Measurements from ENCODE around the gene VGLL4.
"Not testable (repeated sequence)": the region's sequence is repeated elsewhere in the genome, so short reads cannot be mapped to it uniquely, and the experiment has no call there.

The VGLL4 gene

DNA sequence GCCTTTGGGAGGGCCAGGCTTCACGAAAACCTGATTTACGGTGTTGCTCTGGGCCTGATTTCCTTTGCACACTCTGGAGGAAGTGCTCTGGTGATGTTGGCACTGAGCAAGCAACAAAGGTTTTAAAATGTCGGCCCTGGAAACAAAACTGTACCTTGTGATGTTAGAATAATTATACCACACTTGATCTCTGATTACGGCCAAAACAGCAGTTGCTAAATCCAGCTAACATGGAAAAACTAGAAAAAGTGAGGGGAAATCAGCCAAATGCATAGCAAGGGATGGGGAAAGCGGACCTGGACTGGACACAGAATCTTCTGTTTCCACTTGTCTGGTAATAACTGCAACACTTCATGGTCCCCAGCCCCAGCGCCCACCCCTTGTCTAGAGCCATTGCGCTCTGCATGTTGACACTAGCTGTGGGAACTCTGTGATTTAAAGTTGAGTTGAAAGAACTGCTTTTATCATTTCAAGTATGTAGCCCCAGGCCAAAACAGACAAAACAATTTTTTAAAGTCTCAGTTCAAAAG, 120.1 kb downstream of the VGLL4 start:
- intact Hi-C loops (cut with DNase I): no loop called here
- peak in 1 of 10 donors; percentile 73 for DNase-seq

DNA sequence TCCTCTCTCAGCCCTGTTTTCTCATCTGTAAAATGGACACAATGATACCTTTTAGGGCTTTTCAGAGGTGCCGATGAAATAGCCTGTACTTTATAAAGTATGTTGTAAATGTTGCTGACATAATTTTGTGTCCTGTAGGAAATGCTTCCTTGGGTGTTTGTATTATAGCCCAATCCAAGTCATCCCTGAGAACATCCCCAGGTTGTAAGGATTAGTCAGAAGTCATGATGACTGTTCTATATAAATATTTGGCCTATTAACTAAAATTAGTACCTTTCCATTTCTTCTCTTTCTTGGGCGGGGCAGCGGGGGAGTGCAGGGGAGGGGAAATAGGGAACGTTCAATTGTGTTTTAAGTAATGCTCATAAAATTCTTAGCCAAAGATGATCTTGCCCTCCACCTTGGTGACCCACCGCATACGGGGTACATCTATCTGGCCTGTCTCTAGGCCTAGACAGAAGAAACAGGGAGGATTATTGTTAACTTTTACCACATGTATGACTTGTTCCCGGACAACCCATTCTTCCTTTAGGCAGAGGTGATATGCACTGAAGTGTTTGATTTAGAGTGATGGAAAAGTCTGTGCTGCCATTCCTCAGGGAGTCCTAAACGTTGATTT, 120.7 kb downstream of the VGLL4 start:
- intact Hi-C loops (cut with DNase I): no loop called here
- no peak for DNase-seq

DNA sequence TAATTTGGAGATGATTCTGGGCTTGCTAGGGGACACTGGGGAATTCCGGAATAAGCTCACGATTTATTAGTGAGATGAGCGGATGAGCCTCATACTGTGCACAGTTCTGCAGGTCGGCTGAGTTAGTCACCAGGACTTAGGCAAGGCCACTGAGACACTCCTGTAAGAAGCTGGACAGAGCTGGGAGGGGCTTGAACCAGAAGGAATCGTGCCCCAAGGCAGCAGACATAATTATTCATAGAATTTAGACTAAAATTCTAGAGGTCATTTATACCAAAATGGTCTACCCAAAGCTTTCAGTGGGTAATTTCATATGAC, 121.4 kb downstream of the VGLL4 start:
- intact Hi-C loops (cut with DNase I): no loop called here
- DNase-seq: no peak

DNA sequence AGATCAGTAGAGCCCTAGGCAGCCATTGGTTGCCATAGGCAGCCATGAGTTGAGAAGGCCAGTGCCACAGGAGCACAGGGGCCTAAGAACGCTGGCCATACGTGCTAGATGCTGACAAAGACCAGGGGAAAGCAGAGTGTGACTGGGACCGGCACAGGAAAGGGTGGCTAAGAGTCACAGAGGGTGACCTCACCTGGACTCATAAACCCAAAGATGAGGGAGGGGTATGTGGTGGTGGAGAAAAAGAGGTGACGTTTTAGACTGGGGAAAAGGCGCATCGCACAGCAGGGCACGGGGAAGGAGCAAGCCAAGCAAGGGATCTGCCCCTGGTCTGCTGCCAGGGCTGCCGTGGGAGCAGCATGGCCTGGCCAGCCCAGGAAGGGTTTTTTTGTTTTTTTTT, 122.5 kb downstream of the VGLL4 start:
- DNase-seq: no peak
- intact Hi-C loops (cut with DNase I): no loop called here

DNA sequence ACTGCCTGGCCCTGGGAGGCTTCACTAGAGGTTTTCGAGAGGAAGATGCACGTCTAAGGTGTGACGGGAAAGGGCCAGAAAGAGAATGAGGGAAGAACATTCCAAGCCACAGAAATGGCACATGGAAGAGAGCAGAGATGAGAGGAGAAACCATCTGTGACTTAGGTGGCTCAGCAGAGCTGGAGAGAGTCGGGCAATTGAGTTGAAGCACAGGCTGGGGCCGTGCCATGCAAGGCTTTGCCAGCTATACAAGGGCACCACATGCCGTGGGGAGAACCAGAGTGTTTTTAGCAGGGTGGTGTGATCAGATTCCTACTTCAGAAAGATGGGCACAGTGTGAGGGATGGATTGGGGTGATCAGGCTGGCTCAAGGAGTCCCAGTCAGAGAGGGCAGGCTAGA, 126.1 kb downstream of the VGLL4 start:
- intact Hi-C loops (cut with DNase I): loop anchor here (10.0 kb wide), 1 partner anchor 133 kb away; no protein-coding TSS in a partner anchor
- peak in 1 of 10 donors; percentile 62 for DNase-seq

DNA sequence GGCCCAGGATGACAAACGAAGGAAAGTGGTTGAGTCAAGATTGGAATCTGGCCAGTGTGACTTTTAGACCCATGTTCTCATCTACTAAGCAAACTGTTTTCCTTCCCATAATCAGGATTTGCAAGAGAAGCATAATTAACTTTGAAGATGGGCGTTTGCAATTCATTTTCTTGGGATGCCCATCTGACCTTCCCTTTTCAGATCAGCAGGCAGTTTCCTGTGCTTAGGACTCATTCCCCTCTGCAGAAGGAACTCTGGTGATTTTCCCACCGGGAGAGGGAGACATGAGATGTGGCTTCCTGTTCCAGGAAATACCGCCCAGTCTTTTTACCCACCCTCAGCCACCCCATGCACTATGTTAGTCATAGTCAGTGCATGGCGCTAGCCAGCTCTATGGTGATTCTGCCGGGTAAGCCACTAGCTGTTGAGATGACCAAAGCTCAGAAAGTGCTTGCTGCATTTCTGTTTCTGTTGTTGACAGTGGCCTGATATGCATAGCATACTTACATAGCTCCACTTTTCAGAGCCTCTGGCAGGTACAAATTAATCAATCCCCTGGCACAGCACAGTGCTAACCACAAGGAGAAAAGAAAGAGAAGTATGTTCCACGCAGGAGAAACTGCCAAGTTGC, 129.4 kb downstream of the VGLL4 start:
- DNase-seq: peak in 1 of 10 donors; percentile 67

DNA sequence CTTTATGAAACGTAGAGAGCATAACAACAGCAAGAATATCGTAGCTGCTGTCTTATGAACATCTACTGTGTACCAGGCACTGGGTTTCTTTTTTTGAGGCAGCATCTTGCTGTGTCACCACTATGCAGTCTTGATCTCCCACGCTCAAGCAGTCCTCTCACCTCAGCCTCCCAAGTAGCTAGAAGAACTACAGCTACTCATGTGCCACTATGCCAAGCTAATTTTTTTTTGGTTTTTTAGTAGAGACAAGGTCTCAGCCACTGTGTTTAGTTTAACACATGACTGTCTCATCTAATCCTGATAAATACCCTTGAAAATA, 129.9 kb downstream of the VGLL4 start:
- DNase-seq: peak in 1 of 10 donors; percentile 32
- intact Hi-C loops (cut with DNase I): loop anchor here (10.0 kb wide), 1 partner anchor 129 kb away; no protein-coding TSS in a partner anchor

More for the DNA sequence above, 129.4 kb downstream of the VGLL4 start:
- intact Hi-C loops (cut with DNase I): loop anchor here (10.0 kb wide), 1 partner anchor 130 kb away; no protein-coding TSS in a partner anchor

DNA sequence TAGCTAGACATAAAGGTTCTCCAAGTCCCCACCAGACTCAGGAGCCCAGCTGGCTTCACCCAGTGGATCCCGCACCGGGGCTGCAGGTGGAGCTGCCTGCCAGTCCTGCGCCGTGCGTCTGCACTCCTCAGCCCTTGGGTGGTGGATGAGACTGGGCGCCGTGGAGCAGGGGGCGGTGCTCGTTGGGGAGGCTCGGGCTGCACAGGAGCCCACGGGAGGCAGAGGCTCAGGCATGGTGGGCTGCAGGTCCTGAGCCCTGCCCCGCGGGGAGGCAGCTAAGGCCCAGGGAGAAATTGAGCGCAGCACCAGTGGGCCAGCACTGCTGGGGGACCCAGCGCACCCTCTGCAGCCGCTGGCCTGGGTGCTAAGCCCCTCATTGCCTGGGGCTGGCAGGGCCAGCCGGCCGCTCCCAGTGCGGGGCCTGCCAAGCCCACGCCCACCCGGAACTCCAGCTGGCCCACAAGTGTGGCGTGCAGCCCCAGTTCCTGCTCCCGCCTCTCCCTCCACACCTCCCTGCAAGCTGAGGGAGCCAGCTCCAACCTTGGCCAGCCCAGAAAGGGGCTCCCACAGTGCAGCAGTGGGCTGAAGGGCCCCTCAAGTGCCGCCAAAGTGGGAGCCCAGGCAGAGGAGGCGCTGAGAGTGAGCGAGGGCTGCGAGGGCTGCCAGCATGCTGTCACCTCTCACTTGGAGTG, 130.4 kb downstream of the VGLL4 start:
- DNase-seq: peak in 2 of 10 donors; percentile 72 to 83
- intact Hi-C loops (cut with DNase I): loop anchor here (10.0 kb wide), 1 partner anchor 128 kb away; no protein-coding TSS in a partner anchor

DNA sequence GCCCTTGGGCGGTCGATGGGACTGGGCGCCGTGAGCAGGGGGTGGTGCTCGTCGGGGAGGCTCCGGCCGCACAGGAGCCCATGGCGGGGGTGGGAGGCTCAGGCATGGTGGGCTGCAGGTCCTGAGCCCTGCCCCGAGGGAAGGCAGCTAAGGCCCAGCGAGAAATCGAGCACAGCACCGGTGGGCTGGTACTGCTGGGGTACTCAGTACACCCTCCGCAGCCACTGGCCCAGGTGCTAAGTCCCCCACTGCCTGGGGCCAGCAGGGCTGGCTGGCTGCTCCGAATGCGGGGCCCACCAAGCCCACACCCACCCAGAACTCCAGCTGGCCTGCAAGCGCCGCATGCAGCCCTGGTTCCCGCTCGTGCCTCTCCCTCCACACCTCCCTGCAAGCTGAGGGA, 132.1 kb downstream of the VGLL4 start:
- DNase-seq: not testable (repeated sequence)
- intact Hi-C loops (cut with DNase I): loop anchor here (10.0 kb wide), 1 partner anchor 127 kb away; no protein-coding TSS in a partner anchor

DNA sequence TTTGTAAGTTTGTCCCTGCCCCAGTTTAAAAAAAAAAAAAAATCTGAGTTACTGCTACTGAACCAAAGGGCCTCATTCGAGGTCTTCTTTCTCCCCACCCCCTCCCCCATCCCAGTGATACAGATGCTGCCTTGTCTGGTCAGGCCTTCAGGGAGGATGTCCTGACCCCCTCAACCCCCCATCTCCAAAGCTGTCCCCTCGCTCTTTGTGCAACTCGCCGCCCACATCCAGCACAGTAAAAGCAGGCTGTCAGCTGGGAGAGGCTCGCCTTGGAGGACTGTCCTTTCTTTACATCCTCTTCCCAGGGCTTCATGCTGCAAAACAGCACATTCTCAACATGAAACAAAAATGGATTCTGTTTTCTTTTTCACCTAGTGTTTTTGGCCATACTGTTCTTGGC, 133.4 kb downstream of the VGLL4 start:
- DNase-seq: peak in 3 of 10 donors; percentile 28 to 75 (median 41)
- intact Hi-C loops (cut with DNase I): loop anchor here (10.0 kb wide), 1 partner anchor 126 kb away; no protein-coding TSS in a partner anchor

DNA sequence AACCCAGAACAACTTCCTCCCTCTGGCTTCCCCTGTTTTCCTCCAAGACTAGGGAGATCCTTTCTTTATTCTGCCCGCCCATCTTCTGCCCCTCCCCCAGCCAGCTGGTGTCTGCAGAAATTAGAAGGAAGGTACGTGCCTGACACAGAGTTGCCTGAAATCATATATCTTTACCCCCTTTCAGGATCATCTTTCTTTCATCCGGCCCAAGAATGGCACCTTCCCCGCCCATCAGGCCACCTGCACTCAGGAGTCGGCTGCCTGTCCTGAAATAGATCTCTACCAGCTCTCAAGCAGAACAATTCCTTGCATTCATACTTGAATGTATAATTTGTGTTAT, 133.7 kb downstream of the VGLL4 start:
- DNase-seq: peak in 4 of 10 donors; percentile 25 to 78 (median 28)
- intact Hi-C loops (cut with DNase I): loop anchor here (10.0 kb wide), 1 partner anchor 125 kb away; no protein-coding TSS in a partner anchor

DNA sequence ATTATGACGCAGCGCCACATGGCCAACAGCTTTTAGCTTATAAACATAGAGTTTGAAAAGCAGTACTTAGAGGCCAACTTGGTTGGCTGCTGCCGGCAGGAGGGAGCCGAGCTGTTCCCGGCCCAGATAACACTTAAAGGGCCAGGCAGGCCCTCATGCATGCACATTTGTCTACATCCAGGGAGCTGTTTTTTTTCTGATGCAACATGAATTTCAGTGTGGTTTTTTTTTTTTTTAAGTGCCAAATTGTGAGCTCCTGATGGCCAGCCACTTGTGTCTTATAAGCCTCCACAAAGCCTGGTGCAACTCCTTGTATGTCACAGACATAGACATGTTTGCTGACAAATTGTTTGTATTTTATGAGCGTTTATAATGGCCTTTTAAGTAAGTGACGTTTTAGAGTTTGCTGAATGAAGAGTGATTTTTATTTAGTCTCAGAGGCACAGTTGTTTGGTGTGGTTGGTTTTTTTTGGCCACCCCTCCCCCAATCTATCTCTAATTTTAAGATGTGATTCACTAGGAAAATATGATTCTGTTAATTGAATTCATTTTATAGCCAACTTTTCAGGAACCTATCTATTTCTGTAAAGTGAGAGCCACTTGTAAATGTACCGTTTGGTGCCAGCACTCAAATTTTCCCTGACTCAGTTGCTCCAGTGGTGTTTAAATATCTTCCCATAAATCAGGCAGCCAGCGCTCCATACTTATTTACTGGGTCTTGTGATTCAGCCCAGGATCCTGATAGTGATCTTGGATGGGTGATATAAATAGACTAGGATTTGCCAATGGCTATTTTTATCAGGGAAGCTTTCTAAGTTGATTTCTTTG, 134.3 kb downstream of the VGLL4 start:
- intact Hi-C loops (cut with DNase I): no loop called here
- DNase-seq: peak in 7 of 10 donors; percentile 23 to 92 (median 52)

DNA sequence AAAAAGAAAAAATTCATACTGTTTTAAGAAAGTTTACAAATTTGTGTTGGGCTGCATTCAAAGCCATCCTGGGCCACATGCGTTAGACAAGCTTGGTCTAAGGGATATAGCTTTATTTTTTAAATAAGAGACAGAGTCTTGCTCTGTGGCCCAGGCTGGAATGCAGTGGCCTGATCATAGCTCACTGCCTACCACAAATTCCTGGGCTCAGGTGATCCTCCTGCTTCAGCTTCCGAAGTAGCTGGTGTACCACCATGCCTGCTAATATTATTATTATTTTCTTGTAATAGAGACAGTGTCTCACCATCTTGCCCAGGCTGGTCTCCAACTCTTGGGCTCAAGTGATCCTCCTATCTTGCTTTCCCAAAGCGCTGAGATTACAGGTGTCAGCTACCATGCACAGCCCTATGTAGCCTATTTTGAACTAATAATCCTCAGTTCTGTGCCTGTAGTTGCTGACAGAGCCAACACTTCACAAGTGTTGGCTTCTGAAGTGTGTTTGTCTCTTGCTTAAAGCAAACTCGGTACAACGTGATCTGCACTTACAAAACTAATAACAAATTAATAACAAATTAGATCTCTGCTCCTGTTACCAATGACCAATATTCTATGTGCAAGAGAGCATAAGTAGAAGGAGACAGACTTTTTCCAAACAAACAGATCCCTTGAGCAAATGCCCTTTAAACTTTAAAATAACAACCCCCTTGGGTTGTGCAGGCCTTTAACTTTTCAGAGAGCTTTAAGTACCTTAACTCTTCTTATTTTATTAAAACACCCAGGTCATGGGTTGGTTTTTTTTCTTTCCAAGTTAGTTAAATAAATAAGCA, 135.2 kb downstream of the VGLL4 start:
- intact Hi-C loops (cut with DNase I): no loop called here
- DNase-seq: no peak

DNA sequence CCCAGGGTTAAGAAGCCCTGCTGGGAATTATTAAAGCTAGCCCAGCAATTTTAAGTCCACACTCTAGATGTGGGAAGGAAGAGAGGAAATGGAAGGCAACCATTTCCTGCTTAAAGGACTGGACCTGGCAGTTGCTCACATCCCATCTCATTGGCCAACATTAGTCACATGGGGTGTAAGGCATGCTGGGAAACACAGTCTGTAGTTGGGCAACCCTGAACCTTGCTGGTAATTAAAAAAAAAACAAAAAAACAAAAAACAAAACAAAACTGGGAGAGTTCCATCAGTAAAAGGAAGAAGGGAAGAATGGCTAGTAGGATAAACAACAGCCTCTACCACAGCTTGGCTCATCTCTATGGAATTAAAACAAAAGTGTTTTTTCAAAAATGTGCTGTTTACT, 136.0 kb downstream of the VGLL4 start:
- intact Hi-C loops (cut with DNase I): no loop called here

More for the DNA sequence above, 136.0 kb downstream of the VGLL4 start:
- DNase-seq: no peak

Data from posterior cingulate gyrus (tissue), 11 donors.